ENCODE results near the gene PTPRK.

- TF ChIP-seq, protein P1, sequence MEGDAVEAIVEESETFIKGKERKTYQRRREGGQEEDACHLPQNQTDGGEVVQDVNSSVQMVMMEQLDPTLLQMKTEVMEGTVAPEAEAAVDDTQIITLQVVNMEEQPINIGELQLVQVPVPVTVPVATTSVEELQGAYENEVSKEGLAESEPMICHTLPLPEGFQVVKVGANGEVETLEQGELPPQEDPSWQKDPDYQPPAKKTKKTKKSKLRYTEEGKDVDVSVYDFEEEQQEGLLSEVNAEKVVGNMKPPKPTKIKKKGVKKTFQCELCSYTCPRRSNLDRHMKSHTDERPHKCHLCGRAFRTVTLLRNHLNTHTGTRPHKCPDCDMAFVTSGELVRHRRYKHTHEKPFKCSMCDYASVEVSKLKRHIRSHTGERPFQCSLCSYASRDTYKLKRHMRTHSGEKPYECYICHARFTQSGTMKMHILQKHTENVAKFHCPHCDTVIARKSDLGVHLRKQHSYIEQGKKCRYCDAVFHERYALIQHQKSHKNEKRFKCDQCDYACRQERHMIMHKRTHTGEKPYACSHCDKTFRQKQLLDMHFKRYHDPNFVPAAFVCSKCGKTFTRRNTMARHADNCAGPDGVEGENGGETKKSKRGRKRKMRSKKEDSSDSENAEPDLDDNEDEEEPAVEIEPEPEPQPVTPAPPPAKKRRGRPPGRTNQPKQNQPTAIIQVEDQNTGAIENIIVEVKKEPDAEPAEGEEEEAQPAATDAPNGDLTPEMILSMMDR (IDR thresholded peaks at IDR 0.05; ENCODE audit: low read depth, low read length, missing input control) = peak; percentile 45
- TF ChIP-seq, protein P2, sequence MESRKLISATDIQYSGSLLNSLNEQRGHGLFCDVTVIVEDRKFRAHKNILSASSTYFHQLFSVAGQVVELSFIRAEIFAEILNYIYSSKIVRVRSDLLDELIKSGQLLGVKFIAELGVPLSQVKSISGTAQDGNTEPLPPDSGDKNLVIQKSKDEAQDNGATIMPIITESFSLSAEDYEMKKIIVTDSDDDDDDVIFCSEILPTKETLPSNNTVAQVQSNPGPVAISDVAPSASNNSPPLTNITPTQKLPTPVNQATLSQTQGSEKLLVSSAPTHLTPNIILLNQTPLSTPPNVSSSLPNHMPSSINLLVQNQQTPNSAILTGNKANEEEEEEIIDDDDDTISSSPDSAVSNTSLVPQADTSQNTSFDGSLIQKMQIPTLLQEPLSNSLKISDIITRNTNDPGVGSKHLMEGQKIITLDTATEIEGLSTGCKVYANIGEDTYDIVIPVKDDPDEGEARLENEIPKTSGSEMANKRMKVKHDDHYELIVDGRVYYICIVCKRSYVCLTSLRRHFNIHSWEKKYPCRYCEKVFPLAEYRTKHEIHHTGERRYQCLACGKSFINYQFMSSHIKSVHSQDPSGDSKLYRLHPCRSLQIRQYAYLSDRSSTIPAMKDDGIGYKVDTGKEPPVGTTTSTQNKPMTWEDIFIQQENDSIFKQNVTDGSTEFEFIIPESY (IDR thresholded peaks at IDR 0.05) = no peak
- TF ChIP-seq, protein P3, sequence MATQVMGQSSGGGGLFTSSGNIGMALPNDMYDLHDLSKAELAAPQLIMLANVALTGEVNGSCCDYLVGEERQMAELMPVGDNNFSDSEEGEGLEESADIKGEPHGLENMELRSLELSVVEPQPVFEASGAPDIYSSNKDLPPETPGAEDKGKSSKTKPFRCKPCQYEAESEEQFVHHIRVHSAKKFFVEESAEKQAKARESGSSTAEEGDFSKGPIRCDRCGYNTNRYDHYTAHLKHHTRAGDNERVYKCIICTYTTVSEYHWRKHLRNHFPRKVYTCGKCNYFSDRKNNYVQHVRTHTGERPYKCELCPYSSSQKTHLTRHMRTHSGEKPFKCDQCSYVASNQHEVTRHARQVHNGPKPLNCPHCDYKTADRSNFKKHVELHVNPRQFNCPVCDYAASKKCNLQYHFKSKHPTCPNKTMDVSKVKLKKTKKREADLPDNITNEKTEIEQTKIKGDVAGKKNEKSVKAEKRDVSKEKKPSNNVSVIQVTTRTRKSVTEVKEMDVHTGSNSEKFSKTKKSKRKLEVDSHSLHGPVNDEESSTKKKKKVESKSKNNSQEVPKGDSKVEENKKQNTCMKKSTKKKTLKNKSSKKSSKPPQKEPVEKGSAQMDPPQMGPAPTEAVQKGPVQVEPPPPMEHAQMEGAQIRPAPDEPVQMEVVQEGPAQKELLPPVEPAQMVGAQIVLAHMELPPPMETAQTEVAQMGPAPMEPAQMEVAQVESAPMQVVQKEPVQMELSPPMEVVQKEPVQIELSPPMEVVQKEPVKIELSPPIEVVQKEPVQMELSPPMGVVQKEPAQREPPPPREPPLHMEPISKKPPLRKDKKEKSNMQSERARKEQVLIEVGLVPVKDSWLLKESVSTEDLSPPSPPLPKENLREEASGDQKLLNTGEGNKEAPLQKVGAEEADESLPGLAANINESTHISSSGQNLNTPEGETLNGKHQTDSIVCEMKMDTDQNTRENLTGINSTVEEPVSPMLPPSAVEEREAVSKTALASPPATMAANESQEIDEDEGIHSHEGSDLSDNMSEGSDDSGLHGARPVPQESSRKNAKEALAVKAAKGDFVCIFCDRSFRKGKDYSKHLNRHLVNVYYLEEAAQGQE (IDR thresholded peaks at IDR 0.05) = no peak
- no peak for TF ChIP-seq GABPA (IDR thresholded peaks at IDR 0.05 in 1 of 2, conservative IDR thresholded peaks at IDR 0.05 in 1 of 2)
- no peak for TF ChIP-seq TAF1 (conservative IDR thresholded peaks at IDR 0.05)
- no peak for TF ChIP-seq RXRA (IDR thresholded peaks at IDR 0.05)
- no peak for TF ChIP-seq SP1 (IDR thresholded peaks at IDR 0.05)
- TF ChIP-seq FOXA1 (IDR thresholded peaks at IDR 0.05) = no peak
- no peak for TF ChIP-seq ATF3 (IDR thresholded peaks at IDR 0.05)
- TF ChIP-seq JUND (IDR thresholded peaks at IDR 0.05) = no peak
- TF ChIP-seq YY1 (IDR thresholded peaks at IDR 0.05) = no peak
These were observed 33.3 kb downstream of the PTPRK start for GRCh38 chr6:128487055-128487454.

Data from liver (tissue), 3 donors.